ENCODE data around the gene PEX11A.

The PEX11A gene

DNA sequence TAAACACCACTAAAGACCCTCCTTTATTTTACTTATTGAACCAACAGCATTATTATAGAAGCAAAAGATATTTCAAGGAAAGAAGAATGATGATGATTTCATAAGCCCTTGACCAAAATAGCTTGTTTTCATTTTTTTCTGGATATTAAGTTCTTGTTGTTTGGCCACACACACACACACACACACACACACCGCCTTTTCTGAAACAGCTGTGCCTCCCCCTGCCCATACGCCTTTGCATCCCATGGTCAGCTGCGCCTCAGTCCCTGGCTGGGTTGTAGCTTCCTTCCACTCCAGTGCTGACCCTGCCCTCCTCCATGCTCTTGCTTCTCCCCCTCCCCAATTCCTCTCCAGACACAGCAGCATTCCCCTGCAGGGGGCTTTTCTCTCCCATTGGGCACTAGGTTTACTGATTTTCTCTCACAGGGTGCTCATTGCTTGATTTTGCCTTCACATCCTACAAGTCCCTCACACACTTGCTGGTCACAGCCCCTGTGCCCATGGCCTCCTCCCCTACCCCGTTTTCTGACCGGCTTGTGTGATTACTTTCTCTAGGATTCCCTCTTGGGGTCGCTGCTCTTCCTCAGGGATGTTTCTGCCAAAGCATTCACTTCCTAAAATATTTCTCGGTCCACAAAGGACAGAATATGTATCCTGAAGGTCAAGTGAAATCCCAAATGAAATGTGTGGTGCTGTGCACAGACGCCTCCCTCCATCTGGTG, 42.1 kb upstream of the PEX11A start:
- H3K27me3 ChIP-seq (replicated peaks; ENCODE audit: insufficient read depth, low read length), result no peaks in the 10 kb centered on the region
- TF ChIP-seq EZH2phosphoT487 (IDR thresholded peaks at IDR 0.05; ENCODE audit: low read length) (no peak), EZH2 (optimal IDR thresholded peaks at IDR 0.05; ENCODE audit: low read depth, low read length) (no peak)
- TF ChIP-seq, protein P1, sequence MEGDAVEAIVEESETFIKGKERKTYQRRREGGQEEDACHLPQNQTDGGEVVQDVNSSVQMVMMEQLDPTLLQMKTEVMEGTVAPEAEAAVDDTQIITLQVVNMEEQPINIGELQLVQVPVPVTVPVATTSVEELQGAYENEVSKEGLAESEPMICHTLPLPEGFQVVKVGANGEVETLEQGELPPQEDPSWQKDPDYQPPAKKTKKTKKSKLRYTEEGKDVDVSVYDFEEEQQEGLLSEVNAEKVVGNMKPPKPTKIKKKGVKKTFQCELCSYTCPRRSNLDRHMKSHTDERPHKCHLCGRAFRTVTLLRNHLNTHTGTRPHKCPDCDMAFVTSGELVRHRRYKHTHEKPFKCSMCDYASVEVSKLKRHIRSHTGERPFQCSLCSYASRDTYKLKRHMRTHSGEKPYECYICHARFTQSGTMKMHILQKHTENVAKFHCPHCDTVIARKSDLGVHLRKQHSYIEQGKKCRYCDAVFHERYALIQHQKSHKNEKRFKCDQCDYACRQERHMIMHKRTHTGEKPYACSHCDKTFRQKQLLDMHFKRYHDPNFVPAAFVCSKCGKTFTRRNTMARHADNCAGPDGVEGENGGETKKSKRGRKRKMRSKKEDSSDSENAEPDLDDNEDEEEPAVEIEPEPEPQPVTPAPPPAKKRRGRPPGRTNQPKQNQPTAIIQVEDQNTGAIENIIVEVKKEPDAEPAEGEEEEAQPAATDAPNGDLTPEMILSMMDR (IDR thresholded peaks at IDR 0.05; ENCODE audit: low read length), result no peak
- H2AFZ ChIP-seq (ENCODE audit: low read length), result no peak overlapping the region
- no peaks in the 10 kb centered on the region for H4K20me1 ChIP-seq (ENCODE audit: insufficient read depth, low read length)
- H3K4me2 ChIP-seq (ENCODE audit: low read depth, low read length), result no peak overlapping the region
- H3K4me1 ChIP-seq (ENCODE audit: low read length), result no peaks in the 10 kb centered on the region
- H3K79me2 ChIP-seq (ENCODE audit: low read length), result no peaks in the 10 kb centered on the region
- no peak for DNase-seq
- no peak overlapping the region for H3K27ac ChIP-seq (ENCODE audit: low read length)
- H3F3A ChIP-seq (ENCODE audit: insufficient read depth, low read length), result no peaks in the 10 kb centered on the region
- no peaks in the 10 kb centered on the region for H3K36me3 ChIP-seq (replicated peaks; ENCODE audit: insufficient read depth, low read length)
- no peaks in the 10 kb centered on the region for H3K9me3 ChIP-seq (replicated peaks; ENCODE audit: insufficient read depth, low read length)
- H3K9ac ChIP-seq (ENCODE audit: low read length), result no peak overlapping the region
- no peaks in the 10 kb centered on the region for H3K9me2 ChIP-seq (replicated peaks; ENCODE audit: insufficient read depth, low read length)
- no peak overlapping the region for H3K4me3 ChIP-seq (ENCODE audit: low read length)

- H3K9me3 ChIP-seq (replicated peaks; ENCODE audit: insufficient read depth, low read length), result no peaks in the 10 kb centered on the region
- no peak for DNase-seq
Observed at GRCh38 chr15:89731275-89731674, 40.7 kb upstream of the PEX11A start.

GRCh38 chr15:89728254-89728653, 37.7 kb upstream of the PEX11A start:
- Histone ChIP-seq H3K36me3 (replicated peaks; ENCODE audit: insufficient read depth, low read length) (no peaks in the 10 kb centered on the region), H4K20me1 (ENCODE audit: insufficient read depth, low read length) (no peaks in the 10 kb centered on the region), H3K9me2 (replicated peaks; ENCODE audit: insufficient read depth, low read length) (no peaks in the 10 kb centered on the region), H3K27ac (ENCODE audit: low read length) (no peak overlapping the region), H2AFZ (ENCODE audit: low read length) (no peak overlapping the region), H3K4me2 (ENCODE audit: low read depth, low read length) (no peak overlapping the region), H3K79me2 (ENCODE audit: low read length) (no peaks in the 10 kb centered on the region), H3K27me3 (replicated peaks; ENCODE audit: insufficient read depth, low read length) (no peaks in the 10 kb centered on the region), H3K4me3 (ENCODE audit: low read length) (no peak overlapping the region), H3K4me1 (ENCODE audit: low read length) (no peaks in the 10 kb centered on the region), H3K9me3 (replicated peaks; ENCODE audit: insufficient read depth, low read length) (no peaks in the 10 kb centered on the region), H3F3A (ENCODE audit: insufficient read depth, low read length) (no peaks in the 10 kb centered on the region), H3K9ac (ENCODE audit: low read length) (no peak overlapping the region)
- TF ChIP-seq, protein P1 (IDR thresholded peaks at IDR 0.05; ENCODE audit: low read length), result no peak
- TF ChIP-seq EZH2phosphoT487 (IDR thresholded peaks at IDR 0.05; ENCODE audit: low read length) (no peak), EZH2 (optimal IDR thresholded peaks at IDR 0.05; ENCODE audit: low read depth, low read length) (no peak)
- no peak for DNase-seq

More at GRCh38 chr15:89731275-89731674, 40.7 kb upstream of the PEX11A start:
- H3K27ac ChIP-seq (ENCODE audit: low read length), result no peak overlapping the region
- no peak overlapping the region for H3K9ac ChIP-seq (ENCODE audit: low read length)
- no peaks in the 10 kb centered on the region for H3K27me3 ChIP-seq (replicated peaks; ENCODE audit: insufficient read depth, low read length)
- H3F3A ChIP-seq (ENCODE audit: insufficient read depth, low read length), result no peaks in the 10 kb centered on the region
- TF ChIP-seq EZH2phosphoT487 (IDR thresholded peaks at IDR 0.05; ENCODE audit: low read length) (no peak), EZH2 (optimal IDR thresholded peaks at IDR 0.05; ENCODE audit: low read depth, low read length) (no peak)
- TF ChIP-seq, protein P1 (IDR thresholded peaks at IDR 0.05; ENCODE audit: low read length), result no peak
- H4K20me1 ChIP-seq (ENCODE audit: insufficient read depth, low read length), result no peaks in the 10 kb centered on the region
- no peak overlapping the region for H2AFZ ChIP-seq (ENCODE audit: low read length)
- H3K79me2 ChIP-seq (ENCODE audit: low read length), result no peaks in the 10 kb centered on the region
- no peak overlapping the region for H3K4me2 ChIP-seq (ENCODE audit: low read depth, low read length)
- H3K4me3 ChIP-seq (ENCODE audit: low read length), result no peak overlapping the region
- H3K4me1 ChIP-seq (ENCODE audit: low read length), result no peaks in the 10 kb centered on the region
- H3K36me3 ChIP-seq (replicated peaks; ENCODE audit: insufficient read depth, low read length), result no peaks in the 10 kb centered on the region
- no peaks in the 10 kb centered on the region for H3K9me2 ChIP-seq (replicated peaks; ENCODE audit: insufficient read depth, low read length)

All from MM.1S (cell line).